GM12892 (cell line): ENCODE data around the gene LSM14A. TPM values are rescaled to one million over a fixed set of nuclear protein-coding genes. Genes with fewer than 3 reads are reported as not detected.
A peak's percentile ranks its signal among the peaks of the same experiment; 100 is the strongest.
"Not testable (repeated sequence)": the region's sequence is repeated elsewhere in the genome, so short reads cannot be mapped to it uniquely, and the experiment has no call there.

Experiments used
- DNase-seq: peaks from one replicate; pipeline ENCODE4 v3.0.0; 2011; ENCODE audit not compliant: insufficient read length
- FAIRE-seq: peaks from 2 replicates; lab custom pipeline; 2011; peaks lifted over from hg19 to GRCh38; lab: Jason Lieb, UNC
- POLR2A ChIP-seq: IDR thresholded peaks from 2 replicates; pipeline ENCODE4 v1.6.1; 2011; ENCODE audit warnings: low read depth, low read length, control low read depth
- POLR2AphosphoS5 ChIP-seq: IDR thresholded peaks from 2 replicates; pipeline ENCODE4 v1.6.1; 2011; ENCODE audit warnings: low read depth, low read length, control low read depth
- TAF1 ChIP-seq: IDR thresholded peaks from 2 replicates; pipeline ENCODE4 v1.6.1; 2011; ENCODE audit warnings: low read depth, mild to moderate bottlenecking, control low read depth, low read length, borderline replicate concordance
- polyA plus RNA-seq: library from polyadenylated mRNA; unstranded; fragments of >200 nt; gene quantifications from one replicate; pipeline ENCODE4 v1.2.1, GENCODE V29; 2012; ENCODE audit warnings: missing spikeins, inconsistent platforms; ENCODE audit not compliant: missing spikeins

LSM14A gene
- polyA plus RNA-seq: 85.6 TPM

DNA sequence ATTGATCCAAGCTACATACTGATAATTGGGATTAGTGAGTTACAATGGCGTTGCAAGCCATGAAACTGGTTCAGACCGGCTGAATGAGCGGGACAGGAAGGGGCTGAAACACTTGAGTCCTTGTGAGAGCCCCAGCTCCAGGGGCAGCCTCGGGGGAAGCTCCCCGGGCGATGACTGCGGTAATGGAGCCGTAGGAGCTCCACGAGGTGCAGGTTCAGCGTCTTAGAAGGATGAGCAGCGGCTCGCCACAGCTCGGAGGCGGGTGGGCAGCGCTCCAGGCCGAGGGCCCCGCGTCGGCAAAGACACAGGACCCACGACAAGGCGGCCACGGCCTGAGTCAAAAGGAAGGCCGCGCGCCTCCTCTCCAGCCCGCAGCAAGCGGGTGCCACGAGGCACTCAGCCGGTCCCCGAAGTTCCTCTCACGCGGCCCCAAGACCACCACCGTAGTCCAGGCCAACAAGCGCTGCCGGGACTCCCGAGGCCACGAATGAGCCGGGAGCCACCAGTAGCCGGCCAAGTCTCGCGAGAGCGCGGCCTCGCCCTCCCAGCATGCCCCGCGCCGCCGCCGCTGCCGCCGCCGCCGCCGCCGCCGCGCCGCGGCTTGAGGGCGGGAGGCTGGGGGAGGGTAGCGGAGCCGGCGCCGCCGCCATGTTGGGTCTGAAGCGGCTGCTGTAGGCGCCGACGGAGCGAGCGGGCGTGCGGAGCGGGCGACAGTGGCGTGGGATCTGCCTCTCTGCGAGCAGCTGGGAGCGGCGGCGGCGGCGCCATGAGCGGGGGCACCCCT is at the start of gene LSM14A:
Gene LSM14A, plus strand, starts transcription at position 628 of the 784 bp plus-strand sequence. Its CDS starts 139 bp downstream, at position 767.
- FAIRE-seq (peak; percentile 70), DNase-seq (peak; percentile 76)
- TF ChIP-seq POLR2AphosphoS5 (peak; percentile 89), TAF1 (peak; percentile 89), POLR2A (peak; percentile 96)

DNA sequence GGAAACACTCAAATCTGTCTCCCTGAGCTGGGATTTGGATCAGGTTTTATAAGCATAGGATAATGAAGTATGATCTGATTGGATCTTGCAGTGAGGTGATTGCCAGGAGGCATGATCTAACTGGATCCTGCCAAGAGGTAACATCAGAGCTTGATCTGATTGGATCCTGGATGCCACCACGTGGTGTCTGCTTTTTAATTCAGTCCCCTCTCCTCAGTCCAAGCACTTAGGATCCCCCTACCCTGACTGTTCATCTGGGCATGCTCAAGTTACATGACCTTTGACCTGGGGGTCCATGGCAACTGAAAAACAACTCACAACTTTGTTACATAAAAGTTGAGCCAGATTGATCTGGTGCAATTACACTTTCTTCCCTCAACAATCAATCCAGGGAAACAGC is 47.5 kb upstream of the LSM14A start:
- FAIRE-seq (no peak), DNase-seq (no peak)
- TF ChIP-seq POLR2A: no peak

DNA sequence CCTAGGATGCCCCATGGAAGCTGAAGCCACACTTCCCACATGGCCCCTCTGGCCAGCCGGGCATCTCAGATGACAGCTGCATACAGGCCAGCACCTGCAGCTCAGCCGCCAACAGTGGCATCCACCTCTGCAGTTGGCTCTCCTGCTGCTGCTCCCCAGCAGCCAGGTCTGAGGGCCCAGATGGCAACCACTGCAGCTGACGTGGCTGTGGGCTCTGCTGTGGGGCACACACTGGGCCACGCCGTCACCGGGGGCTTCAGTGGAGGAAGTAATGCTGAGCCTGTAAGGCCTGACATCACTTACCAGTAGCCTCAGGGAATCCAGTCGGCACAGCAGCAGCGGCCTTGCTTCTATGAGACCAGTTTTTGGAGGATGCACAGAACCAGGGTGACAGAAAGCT is 45.3 kb upstream of the LSM14A start:
- TF ChIP-seq POLR2AphosphoS5 (no peak), POLR2A (no peak), TAF1 (no peak)
- DNase-seq (no peak), FAIRE-seq (no peak)

DNA sequence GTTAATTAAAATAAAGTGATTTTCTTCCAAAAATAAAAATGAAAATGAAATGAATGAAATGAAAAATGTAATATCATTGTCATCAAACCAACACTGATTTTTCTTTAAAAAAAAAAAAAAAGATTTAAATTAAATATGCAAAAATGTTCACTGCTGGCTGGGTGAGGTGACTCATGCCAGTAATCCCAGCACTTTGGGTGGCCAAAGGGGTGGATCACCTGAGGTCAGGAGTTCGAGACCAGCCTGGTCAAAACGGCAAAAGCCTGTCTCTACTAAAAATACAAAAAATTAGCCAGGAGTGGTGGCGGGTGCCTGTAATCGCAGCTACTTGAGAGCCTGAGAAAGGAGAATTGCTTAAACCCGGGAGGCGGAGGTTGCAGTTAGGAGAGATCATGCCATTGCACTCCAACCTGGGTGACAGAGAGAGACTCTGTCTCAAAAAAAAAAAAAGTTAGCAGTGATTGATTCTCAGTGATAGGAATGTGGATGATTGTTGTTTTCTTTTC is 44.6 kb upstream of the LSM14A start:
- FAIRE-seq: no peak
- no peak for DNase-seq
- no peak for TF ChIP-seq POLR2AphosphoS5
- no peak for TF ChIP-seq TAF1
- no peak for TF ChIP-seq POLR2A

DNA sequence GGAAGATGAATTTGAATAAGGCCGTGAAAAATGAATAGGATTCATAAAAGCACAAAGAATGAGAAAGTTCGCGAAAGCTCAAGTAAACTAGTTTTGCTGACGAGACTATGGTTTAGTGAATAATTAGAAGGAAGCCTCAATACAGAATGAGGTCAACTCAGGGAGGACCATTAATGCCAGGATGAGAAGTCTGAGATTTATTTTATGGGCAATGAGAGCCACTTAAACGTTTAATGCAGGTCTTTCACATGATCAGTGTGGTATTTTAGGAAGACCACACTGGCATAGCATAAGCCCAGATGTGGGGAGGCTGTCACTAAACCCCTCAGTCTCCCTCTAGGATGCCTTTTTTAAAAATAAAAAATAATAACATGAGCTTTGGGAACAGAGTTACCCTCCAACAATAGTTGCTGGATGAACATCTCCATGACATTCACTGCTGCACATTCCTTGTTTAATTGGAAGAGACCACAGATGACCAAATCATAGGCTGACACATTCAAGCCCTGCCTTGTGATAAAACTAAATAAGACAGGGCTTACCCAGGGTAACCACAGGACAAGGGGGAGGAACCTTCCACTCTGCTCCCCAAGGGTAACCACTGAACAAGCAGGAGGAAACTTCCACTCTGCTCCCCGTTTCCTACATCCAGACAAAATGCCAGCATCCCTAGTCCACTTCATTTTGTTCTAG is 43.6 kb upstream of the LSM14A start:
- FAIRE-seq: no peak
- TF ChIP-seq POLR2A (no peak), POLR2AphosphoS5 (no peak), TAF1 (no peak)
- no peak for DNase-seq

DNA sequence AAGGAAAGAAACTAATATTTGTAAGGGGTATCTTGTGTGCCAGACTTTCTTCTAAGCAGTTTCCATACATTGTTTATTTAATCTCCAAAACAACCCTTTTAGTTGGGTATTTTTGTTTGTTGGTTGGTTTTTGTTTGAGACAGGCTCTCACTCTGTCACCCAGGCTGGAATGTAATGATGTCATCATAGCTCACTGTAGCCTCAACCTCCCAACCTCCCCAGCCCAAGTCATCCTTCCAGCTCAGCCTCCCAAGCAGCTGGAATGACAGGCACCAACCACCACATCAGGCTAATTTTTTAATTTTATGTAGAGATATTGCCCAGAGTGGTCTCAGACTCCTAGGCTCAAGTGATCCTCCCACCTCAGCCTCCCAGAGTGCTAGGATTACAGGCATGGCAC is 41.2 kb upstream of the LSM14A start:
- FAIRE-seq: no peak
- TF ChIP-seq POLR2AphosphoS5: no peak
- TF ChIP-seq POLR2A: no peak
- TF ChIP-seq TAF1: no peak
- no peak for DNase-seq

DNA sequence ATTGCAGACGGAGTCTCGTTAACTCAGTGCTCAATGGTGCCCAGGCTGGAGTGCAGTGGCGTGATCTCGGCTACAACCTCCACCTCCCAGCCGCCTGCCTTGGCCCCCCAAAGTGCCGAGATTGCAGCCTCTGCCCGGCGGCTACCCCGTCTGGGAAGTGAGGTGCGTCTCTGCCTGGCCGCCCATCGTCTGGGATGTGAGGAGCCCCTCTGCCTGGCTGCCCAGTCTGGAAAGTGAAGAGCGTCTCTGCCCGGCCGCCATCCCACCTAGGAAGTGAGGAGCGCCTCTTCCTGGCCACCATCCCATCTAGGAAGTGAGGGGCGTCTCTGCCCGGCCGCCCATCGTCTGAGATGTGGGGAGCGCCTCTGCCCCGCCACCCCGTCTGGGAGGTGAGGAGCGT is 40.2 kb upstream of the LSM14A start:
- not testable (repeated sequence) for DNase-seq, FAIRE-seq

DNA sequence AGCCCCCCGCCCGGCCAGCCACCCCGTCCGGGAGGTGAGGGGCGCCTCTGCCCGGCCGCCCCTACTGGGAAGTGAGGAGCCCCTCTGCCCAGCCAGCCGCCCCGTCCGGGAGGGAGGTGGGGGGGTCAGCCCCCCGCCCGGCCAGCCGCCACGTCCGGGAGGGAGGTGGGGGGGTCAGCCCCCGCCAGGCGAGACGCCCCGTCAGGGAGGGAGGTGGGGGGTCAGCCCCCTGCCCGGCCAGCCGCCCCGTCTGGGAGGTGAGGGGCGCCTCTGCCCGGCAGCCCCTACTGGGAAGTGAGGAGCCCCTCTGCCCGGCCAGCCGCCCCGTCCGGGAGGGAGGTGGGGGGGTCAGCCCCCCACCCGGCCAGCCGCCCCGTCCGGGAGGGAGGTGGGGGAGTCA is 39.6 kb upstream of the LSM14A start:
- FAIRE-seq: not testable (repeated sequence)

DNA sequence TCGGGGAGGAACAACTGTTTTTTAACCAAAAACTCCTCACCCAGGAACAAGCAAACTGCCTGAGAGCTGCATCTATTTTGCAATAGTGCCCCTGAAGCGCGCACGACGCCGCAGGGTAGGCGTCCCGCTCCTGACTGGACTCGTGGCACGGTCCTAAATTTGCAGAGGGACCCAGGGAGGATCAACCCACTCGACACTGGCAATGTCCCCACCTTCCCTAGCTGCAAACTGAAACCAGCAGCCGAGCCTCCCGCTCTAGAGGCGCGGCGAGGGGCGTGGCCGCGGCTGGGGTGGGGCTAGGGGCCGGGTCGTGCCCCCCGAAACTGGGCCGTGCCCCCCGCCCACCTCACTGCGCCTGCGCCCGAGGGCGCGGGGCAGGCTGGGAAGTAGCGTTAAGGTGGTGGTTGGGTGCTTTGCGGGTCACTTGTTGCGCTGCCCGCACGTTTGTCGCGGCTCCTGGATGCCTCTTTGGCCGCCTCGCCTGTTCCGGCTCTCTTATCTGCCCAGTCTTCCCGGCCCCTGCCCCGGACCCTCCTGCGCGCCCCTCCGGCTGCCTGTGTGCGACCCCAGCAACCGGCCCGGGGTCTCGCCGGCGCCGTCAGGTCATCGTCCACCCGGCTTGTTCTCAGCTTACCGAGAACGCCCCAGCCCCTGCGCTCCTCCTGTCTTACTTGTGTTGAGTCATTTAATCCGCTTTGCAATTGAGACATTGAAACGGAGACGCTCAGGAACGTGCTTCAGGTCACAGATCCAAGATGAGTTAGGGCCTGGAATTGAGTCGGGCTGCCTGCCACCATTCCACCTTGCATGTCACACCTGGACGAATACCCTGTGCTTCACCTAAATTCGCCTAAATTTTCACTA is 37.9 kb upstream of the LSM14A start:
- FAIRE-seq (peak; percentile 94), DNase-seq (peak; percentile 90)
- TF ChIP-seq TAF1: peak; percentile 77; the same call in 1 of the 2 replicates
- peak; percentile 92 for TF ChIP-seq POLR2A
- peak; percentile 92 for TF ChIP-seq POLR2AphosphoS5

More for the DNA sequence above, 39.6 kb upstream of the LSM14A start:
- not testable (repeated sequence) for DNase-seq

DNA sequence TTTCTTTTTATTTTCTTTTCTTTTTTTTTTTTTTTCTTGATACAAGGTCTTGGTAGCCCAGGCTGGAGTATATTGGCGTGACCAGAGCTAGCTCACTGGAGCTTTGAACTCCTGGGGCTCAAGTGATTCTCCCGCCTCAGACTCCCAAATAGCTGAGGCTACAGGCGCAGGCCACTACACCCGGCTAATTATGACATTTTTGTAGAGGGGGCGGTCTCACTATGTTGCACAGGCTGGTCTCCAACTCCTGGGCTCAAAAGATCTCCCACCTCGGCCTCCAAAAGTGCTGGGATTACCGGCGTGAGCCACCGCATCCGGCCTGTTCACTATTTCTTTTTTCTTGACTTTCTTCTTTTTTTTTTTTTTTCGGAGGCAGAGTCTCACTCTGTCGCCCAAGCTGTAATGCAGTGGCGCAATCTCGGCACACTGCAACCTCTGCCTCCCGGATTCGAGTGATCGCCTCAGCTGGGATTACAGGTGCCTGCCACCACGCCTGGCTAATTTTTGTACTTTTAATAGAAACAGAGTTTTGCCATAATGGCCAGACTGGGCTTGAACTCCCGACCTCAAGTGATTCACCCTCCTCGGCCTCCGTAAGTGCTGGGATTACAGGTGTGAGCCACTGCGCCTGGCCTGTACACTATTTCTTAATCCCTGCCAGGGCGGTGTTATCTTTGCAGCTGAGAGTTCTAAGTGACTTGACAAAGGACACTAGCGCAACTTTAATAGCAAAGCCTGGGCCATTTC is 37.1 kb upstream of the LSM14A start:
- FAIRE-seq (no peak), DNase-seq (no peak)
- TF ChIP-seq TAF1 (no peak), POLR2AphosphoS5 (no peak), POLR2A (no peak)
